HG03045 (cell line): ENCODE measurements around the gene RMDN2.

Experiments used
- ATAC-seq: cut with Tn5 transposase; IDR thresholded peaks from one replicate; pipeline ENCODE4 v1.9.1; 2021; ENCODE audit warnings: mild to moderate bottlenecking, moderate library complexity; ENCODE audit not compliant: unreplicated experiment

The RMDN2 gene, protein sequence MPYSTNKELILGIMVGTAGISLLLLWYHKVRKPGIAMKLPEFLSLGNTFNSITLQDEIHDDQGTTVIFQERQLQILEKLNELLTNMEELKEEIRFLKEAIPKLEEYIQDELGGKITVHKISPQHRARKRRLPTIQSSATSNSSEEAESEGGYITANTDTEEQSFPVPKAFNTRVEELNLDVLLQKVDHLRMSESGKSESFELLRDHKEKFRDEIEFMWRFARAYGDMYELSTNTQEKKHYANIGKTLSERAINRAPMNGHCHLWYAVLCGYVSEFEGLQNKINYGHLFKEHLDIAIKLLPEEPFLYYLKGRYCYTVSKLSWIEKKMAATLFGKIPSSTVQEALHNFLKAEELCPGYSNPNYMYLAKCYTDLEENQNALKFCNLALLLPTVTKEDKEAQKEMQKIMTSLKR

DNA sequence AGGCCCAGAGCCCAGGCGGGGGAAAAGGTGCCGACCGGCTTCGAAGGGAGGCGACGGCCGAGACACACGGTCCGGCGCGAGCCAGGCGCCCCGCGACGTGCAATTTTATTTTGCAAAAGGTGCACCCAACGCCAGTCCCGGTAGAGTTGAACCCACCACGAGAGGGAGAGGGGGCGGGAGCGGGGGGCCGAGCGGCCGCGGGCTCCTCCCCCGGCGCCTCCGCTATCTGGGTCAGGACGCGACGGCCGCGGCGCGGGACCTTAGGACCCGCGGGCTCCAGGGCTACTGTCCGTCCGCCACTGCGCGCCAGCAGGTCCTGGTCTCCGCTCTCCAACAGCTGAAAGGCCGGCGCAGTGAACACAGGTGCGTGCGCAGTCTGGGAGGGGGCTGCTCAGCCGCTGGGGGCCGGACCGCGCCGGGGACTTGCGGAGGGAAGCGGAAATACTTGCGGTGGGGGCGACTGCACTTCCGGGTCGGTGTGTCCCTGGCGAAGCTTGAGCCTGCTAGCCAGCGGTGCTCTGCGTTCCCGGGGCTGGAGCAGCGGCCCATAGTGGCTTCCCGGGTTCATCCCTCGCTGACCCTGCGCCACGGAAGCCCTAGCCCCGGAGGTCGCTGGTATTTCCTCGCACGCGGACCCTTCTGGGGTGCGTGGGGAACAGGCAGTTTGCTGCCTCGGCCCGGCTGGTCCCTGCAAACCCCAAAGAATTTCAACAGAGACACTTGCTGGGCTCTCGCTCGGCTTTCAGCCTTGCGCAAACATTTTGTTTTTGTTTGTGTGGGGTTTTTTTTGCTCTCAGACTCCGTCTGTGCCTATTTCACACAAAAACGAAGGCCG, at the start of gene RMDN2:
RMDN2 (plus strand) TSS at position 225 of the 835 bp plus-strand sequence. CDS start 3,991 bp downstream, outside the sequence.
- ATAC-seq, result peak; percentile 93

DNA sequence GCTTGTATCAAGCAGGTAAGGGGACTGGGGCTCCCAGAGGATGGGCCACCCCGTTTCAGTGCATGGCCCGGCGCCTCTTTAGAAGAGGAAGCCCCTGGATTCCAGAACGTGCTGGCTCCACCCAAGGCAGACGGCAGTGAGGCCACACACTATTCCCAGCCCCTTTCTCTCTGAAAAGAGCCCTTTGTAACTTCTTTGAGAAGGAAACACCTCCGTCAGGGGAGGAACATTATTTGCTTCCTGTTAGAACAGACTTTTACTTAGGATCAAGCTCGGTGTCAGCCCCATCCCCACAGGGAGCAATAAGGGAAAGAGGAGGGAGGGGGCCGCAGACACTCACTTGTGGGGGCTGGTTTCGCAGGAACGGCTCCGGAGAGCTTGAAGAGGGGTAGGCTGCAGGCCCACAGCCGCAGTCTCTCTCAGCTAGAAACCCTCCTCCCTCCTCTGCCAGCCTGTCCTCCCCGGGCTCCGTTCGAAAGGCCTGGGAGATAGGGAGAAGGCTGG, 49.6 kb upstream of the RMDN2 start:
- ATAC-seq, result no peak

DNA sequence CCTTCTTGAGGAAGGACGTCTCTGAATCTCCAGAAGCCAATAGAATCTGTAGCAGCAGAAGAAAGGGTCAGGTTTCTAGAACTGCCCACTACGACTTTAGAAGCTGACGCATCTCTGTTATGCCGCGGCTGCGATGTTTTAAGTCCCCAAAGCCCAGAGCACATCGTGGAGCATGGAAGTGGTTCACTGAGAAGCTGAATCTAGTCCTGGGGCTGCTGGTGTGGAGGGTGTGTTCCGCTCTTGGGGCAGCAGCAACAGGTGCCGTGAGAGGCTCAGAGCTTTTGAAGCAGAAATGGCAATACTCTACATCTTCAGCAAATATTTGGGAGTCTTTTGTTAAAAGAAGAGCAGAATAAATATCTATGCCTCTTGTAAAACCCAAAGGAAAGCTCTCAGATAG, 48.9 kb upstream of the RMDN2 start:
- ATAC-seq, result no peak

DNA sequence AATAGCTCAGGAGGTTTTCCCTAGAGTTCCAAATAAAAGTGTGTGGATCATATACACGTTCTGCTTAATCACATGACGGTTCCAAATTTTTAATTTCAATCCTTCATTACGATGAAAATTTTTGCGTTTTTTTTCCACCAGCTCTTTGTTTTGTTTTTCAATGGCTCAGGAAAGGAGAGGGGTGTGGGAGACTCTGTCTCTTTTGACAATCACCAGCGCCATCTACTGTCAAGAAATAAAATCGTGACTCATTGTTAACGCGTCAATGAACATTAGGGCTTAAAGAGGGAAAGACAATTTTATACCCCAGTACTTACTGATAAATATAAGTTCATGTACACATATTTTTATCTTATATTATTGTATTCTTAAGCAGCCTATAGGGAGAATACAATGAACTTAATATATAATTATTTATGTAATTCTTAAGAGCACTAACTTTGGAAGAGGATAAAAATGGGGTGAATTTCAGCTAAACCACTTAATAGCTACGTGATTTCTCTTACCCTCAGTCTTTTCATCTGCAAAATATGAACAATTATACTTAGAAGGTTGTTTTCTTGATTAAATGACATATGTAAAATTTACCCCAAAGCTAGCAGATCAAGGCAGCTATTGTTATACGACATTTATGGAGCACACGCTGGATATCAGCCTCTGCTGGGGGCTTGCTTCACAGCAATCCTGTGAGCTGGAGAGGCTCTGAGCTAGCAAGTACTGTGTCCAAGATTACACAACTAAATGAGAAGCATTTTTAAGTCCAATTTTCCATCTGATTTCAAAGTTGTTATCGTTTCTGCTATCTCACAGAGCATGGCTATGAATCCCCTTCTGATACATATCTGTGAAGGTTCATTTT, 47.4 kb upstream of the RMDN2 start:
- no peak for ATAC-seq

DNA sequence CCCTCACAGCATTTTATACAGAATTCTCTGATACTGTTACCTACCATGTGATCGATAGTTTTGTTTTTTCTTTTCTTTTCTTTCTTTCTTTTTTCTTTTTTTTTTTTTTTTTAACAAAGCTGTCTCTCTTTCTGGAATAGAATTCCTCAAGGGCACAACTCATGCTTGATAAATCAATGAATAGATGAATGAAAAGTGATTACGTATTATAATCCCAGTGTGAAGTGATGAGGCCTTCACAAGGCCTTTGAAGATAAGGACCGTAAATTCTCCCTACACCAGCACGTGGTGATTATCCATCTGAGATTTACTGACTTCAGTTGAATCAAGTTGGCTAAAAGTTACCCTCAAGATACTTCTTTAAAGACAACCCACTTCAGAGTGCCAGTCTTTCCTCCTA, 46.6 kb upstream of the RMDN2 start:
- ATAC-seq, result no peak

DNA sequence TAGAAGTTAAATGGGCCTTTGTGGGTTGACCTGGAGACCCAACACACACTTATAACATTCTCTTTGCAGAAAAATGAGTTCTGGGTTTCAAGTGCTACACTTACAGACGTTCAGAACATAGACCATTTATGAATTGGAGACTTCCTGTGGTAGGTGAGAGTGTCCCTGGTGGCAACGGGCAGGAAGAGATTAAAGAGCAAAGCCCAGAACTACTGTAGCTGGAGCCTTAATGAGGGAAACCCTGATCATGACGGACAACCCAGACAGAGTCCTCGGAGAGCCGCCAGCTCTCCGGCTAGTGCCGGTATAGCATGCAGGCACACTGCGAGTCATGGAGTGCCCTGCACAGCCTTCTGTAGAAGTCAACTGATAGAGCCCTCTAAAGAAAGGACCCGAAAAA, 44.5 kb upstream of the RMDN2 start:
- no peak for ATAC-seq

DNA sequence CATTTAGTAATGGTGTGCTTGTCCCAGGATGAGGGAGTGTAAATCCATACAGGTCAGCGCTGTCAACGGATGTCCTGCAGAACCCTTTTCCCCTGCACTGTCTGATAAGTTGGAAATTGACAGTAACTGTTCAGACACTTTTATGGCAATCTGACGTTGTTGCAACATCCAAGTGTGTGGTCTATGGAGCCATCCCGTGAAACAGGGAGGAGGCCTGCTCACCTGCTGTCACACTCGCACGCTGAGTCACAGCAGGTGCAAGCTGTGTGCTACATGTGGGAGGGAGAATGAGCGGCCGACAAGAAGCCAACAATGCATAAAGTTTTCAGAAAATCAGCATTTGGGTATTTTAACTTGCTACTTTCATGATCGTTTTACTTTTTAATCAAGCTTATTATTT, 43.7 kb upstream of the RMDN2 start:
- ATAC-seq, result no peak

DNA sequence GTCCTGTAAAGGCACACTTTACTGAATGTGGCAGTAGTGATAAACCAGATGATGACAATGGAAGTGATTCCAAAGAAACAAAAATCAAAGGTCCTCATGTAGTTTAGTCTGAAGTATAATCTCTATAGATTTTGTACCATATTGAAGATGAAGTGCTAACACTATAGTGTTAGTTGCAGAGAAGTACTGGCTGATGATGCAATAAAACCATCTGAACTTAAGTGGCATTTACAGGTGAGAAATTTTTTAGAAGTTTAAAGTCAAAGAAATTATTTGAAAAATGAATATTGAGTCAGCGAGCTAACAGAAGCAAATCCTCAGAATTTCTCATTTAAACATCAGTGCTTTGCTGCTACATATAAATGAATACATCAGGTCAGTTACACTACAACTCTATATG, 43.1 kb upstream of the RMDN2 start:
- ATAC-seq, result no peak

DNA sequence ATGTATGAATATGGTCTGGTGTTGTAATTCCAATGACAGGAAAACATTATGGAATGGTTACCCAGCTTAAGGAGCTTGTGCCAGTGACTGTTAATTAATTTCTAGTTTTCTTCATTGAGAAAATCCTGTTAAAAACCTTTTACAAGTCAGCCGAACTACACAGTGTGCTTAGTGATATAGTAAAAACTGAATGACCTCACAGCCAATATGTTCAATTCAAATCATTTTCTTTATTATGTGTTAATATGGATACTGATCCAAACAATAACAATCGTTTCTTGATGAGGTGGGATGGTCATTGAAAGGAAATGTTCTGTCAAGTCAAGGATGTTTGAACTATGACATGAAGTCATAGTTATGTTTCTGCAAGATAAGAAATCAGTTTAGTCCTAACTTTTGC, 41.6 kb upstream of the RMDN2 start:
- no peak for ATAC-seq

DNA sequence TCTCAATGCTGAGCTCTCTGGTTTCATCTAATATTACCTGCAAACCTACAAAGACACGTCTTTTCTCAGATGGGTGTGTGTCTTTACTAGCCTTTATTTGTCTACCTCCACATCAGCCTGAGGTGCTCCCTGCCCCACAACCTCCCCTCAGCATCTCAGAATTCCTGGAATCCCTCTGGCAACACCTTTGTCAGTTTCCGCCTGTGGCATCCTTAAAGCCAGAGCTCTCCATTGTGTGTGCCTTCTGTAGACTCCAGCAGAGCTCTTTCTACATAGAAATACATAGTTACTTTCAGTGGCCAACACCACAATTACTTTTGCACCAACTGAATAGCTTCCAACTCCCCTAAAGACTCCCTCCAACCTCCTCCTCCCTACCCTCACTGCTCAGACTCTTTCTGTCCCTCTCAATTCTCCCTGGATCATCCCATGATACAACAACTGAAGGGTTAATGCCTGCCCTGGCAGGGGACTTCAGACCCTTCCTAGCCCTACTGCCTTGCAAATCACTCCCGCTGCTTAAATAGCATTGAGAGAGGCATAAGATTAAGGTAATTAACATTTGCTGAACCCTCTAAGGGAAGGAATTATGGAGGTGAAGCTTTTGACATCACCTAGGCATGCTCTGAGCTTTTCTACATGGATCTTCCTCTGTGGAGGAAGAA, 39.6 kb upstream of the RMDN2 start:
- no peak for ATAC-seq

DNA sequence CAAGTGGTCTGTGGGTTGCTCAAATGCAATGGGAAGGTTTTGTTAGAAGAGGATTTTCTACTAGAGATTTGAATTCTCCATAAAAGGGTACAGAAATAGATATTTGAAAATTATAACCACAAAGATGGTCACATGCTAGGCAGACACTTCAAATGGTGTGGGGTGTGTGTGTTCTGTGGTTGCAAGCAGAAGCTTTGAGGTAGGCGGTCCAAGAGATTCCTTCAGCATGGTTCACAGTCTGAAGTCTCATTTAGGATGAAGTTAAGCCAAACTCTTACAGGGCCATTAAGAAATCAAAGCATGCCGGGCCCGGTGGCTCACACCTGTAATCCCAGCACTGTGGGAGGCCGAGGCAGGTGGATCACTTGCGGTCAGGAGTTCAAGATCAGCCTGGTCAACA, 38.3 kb upstream of the RMDN2 start:
- no peak for ATAC-seq

DNA sequence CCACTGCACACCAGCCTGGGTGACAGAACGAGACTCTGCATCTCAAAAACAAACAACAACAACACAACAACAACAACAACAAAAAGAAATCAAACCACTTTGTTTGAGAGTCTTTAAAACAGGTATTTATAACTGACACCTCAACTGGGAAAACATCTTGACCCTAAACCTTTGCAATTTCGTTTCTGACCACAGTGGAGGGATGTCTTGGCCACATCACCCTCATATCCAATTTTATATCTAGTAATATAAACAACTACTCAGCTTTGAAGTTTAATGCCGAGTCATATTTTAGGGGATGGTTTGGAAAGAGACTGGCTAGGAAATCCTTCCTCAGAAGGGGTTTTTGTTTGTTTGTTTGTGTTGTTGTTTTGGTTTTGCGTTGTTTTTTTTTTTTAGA, 37.8 kb upstream of the RMDN2 start:
- no peak for ATAC-seq

DNA sequence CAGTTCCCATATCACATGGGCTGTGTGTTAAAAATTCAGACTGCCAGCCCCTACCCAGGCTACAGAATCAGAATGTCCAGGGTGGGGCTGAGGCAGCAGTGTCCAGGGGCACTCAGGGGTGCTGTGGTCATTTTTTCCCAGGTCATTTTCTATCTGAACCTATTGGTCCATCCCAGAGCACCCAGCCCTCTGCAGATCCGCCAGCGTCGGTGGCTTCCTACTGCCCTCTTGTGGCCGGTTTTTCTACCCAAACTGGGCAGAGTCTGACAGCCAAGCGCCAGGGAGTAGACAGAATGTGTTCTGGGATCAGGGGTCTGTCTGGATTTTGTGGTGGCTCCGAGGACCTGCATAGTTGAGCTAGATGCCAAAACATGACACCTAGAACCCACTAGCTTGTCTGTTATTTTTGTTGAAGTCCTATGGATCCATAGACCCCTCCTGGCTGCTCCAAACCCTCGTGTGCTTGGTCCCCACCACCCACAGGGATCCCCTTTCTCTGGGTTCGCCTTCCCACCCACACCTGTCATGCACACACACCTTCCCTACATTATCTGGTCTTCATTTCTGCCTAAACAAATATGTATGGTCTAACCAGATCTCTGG, 34.1 kb upstream of the RMDN2 start:
- ATAC-seq, result peak; percentile 56

DNA sequence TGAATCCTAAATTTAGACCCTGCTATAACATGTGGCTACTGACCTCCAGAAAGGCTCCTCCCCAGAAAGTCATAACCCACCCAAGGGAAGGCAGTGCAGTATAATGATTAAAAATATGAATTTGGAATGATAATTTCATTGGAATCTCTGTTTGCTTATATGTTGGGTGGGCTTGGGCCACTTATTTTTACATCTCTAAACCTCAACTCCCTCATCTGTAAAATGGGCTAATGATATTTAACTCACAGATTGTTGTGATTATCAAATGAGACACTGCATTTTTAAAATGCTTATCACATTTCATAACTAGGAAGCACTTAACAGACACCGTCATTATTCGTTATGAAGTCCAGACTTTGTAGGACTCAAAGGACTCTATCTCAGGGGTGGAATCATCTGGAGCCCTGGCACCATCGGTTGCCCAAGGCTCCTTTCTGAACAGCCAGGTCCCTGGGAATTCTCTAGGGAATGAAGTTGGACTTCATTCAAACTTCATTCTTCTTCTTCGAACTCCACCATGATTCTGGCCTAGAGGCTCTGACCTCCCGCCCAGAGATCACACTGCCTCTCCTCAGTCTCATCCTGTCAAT, 33.1 kb upstream of the RMDN2 start:
- ATAC-seq, result no peak

DNA sequence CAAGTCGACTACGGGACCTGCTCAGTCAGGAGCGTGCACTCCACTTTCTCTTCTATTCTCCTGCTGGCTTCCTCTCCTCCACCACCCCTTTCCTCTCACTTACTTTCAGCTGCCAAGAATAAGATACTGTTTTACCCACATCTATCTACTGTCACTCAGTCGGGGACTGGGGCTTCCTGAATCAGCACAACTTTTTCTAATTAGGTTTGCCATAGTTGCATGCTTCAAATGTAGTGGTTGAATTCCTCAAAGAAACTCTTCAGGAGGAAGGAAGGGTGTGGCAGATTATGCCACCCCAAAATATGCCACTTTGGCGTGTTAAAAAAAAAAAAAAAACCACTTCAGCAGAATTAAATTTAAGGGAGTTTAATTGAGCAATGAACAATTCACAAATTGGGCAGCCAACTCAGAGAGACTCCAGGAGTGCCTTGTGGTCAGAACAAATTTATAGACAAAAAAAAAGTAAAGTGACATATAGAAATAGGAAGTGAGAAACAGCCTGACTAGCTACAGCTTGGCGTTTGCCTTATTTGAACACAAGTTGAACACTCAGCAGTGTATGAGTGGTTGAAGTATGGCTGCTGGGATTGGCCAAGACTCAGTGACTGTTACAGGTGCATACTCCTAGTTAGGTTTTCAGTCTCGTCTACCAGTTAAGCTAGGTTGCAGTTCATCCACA, 32.5 kb upstream of the RMDN2 start:
- peak; percentile 68 for ATAC-seq

DNA sequence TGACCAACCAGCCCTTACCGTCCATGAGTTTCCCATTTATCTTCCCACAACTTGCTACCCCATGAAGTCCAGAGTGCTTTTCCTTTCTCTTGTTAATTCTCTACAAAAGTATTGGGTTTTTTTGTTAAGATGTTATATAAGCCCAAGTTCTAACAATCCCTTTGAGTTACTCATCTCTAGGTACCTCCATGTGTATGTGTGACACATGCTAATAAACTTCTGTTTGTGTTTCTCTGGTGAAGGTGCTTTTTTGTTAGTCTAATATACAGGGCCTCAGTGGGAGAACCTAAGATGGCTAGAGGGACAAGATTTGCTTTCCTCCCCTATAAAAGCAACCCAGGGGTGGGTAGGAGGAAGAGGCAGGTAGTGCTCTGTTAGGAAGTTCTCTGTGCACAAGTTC, 31.8 kb upstream of the RMDN2 start:
- no peak for ATAC-seq

DNA sequence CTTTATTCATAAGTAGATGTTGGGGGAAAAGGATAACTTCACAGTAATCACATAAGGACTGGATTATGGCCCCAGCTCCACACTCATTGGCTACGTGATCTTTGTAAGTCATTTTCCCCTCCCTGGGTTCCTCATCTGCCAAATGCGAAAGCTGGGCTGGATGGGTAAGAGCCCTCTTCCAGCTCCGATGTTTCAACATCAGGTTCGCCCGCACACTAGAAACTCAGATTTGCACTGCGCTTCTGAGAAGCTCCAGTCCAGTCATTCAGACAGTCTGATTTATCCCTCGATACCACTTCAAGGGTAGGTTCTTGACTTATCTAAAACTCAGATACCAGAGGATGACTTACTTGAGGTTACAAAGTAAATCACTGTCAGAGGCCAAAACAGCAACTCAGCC, 31.0 kb upstream of the RMDN2 start:
- no peak for ATAC-seq

DNA sequence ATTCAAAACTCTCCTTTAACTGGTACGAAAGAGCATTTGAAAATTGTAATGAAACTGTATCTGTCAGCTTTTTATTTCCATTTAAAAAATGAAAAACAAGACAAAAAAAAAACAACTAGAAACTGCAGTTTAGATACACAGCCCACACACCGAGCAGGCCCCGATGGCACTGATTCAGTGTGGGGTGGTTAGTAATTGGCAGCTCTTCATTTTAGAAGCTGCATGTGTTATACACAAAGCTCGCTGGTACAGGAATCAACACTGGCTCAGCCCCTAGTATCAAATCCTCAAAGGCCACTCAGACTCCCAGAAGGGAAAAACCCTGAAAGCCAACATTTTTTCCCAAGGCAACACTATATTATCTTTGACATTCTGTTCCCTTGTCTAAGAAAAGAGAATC, 30.5 kb upstream of the RMDN2 start:
- ATAC-seq, result no peak

DNA sequence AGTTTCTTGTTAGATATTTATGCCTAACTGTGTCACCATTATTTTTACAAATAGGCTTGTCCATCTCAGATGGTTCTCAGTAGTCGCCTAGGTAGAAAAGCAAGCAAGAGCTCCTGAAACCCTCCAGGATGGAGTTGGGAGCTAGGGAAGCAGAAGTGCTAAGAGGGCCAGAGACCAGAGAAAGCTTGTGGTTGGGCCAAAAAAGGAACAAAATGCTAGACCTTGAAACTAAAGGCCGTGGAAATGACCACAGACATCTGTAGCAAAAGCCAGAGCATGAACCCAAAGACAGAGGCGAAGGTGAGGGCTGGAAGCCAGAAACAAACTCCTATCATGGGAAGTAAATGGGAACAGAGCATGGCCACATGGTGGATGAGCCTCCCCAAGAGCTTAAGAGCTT, 29.9 kb upstream of the RMDN2 start:
- no peak for ATAC-seq
